Measurements from ENCODE around the gene RASSF5.

Gene RASSF5

GRCh38 chr1:206500046-206500445 is 7.3 kb upstream of the RASSF5 start:
- no peak for DNase-seq

GRCh38 chr1:206501881-206502280 is 5.5 kb upstream of the RASSF5 start:
- no peak for DNase-seq

GRCh38 chr1:206502403-206502802 is 4.9 kb upstream of the RASSF5 start:
- no peak for DNase-seq

- no peak for DNase-seq
These were observed 4.5 kb upstream of the RASSF5 start for GRCh38 chr1:206502812-206503211.

GRCh38 chr1:206503591-206504362 is 3.6 kb upstream of the RASSF5 start:
- DNase-seq: no peak

- no peak for DNase-seq
These were observed 3.0 kb upstream of the RASSF5 start for GRCh38 chr1:206504363-206504713.

- DNase-seq: no peak
These were observed 1.5 kb upstream of the RASSF5 start for GRCh38 chr1:206505702-206506355.

- no peak for DNase-seq
These were observed 687 bp upstream of the RASSF5 start for GRCh38 chr1:206506405-206507283.

- no peak for DNase-seq
These were observed 979 bp downstream of the RASSF5 start for GRCh38 chr1:206508130-206508889.

- no peak for DNase-seq
These were observed 1.6 kb downstream of the RASSF5 start for GRCh38 chr1:206508956-206509355.

- no peak for DNase-seq
These were observed 2.4 kb downstream of the RASSF5 start for GRCh38 chr1:206509612-206510257.

GRCh38 chr1:206510371-206510770 is 3.0 kb downstream of the RASSF5 start:
- DNase-seq: no peak

GRCh38 chr1:206511362-206512057 is 4.2 kb downstream of the RASSF5 start:
- DNase-seq: no peak

- no peak for DNase-seq
These were observed 4.9 kb downstream of the RASSF5 start for GRCh38 chr1:206512058-206512850.

- no peak for DNase-seq
These were observed 5.5 kb downstream of the RASSF5 start for GRCh38 chr1:206512851-206513180.

GRCh38 chr1:206513312-206514111 is 6.2 kb downstream of the RASSF5 start:
- DNase-seq: no peak

GRCh38 chr1:206514813-206515387 is 7.6 kb downstream of the RASSF5 start:
- no peak for DNase-seq

- DNase-seq: no peak
These were observed 9.3 kb downstream of the RASSF5 start for GRCh38 chr1:206516728-206516990.

GRCh38 chr1:206517784-206518183 is 10.5 kb downstream of the RASSF5 start:
- DNase-seq: no peak

GRCh38 chr1:206518206-206518605 is 10.9 kb downstream of the RASSF5 start:
- no peak for DNase-seq
